ENCODE measurements around the gene SKI. TPM values are rescaled to one million over a fixed set of nuclear protein-coding genes. Genes with fewer than 3 reads are reported as not detected.

Gene SKI
- total RNA-seq, 2 donors from 2014 or later, result 31.0 to 36.1 TPM

- Histone ChIP-seq H3K36me3 (no peaks in the 10 kb centered on the region), H3K4me3 (no peak overlapping the region), H3K9ac (ENCODE audit: low read depth in 2 of 2, low read length in 2 of 2) (no peak overlapping the region), H3K27me3 (peaks cover 14% of the 10 kb centered on the region), H3K27ac (no peak overlapping the region), H3K9me3 (no peaks in the 10 kb centered on the region), H3K4me1 (no peaks in the 10 kb centered on the region)
- no peak for DNase-seq
- TF ChIP-seq CTCF (IDR thresholded peaks at IDR 0.05), result no peak
- intact Hi-C loops (cut with DNase I), result loop anchor here (5.0 kb wide), 1 partner anchor 85 kb away; no protein-coding TSS in a partner anchor
Measured at GRCh38 chr1:2317230-2318065, 89.3 kb downstream of the SKI start.

GRCh38 chr1:2318314-2319278 is 90.5 kb downstream of the SKI start:
- Histone ChIP-seq H3K36me3 (no peaks in the 10 kb centered on the region), H3K4me3 (no peak overlapping the region), H3K27me3 (peaks cover 16% of the 10 kb centered on the region), H3K9ac (ENCODE audit: low read depth in 2 of 2, low read length in 2 of 2) (no peak overlapping the region), H3K9me3 (no peaks in the 10 kb centered on the region), H3K27ac (no peak overlapping the region), H3K4me1 (no peaks in the 10 kb centered on the region)
- intact Hi-C loops (cut with DNase I), result loop anchor here (5.0 kb wide), 1 partner anchor 86 kb away; no protein-coding TSS in a partner anchor
- DNase-seq, result no peak
- TF ChIP-seq CTCF (IDR thresholded peaks at IDR 0.05), result no peak

GRCh38 chr1:2319291-2319690 is 91.2 kb downstream of the SKI start:
- no peak for DNase-seq
- Histone ChIP-seq H3K36me3 (no peaks in the 10 kb centered on the region), H3K27ac (no peak overlapping the region), H3K9me3 (no peaks in the 10 kb centered on the region), H3K4me3 (no peak overlapping the region), H3K9ac (ENCODE audit: low read depth in 2 of 2, low read length in 2 of 2) (no peak overlapping the region), H3K27me3 (peaks cover 16% of the 10 kb centered on the region), H3K4me1 (no peaks in the 10 kb centered on the region)
- TF ChIP-seq CTCF (IDR thresholded peaks at IDR 0.05), result no peak
- intact Hi-C loops (cut with DNase I), result loop anchor here (5.0 kb wide), 1 partner anchor 87 kb away; no protein-coding TSS in a partner anchor

- H3K9ac ChIP-seq (ENCODE audit: low read depth in 2 of 2, low read length in 2 of 2), result no peak overlapping the region
- H3K36me3 ChIP-seq, result no peaks in the 10 kb centered on the region
- intact Hi-C loops (cut with DNase I), result no loop called here
- H3K27ac ChIP-seq, result no peak overlapping the region
- no peak overlapping the region for H3K4me3 ChIP-seq
- no peak for TF ChIP-seq CTCF (IDR thresholded peaks at IDR 0.05)
- no peak for DNase-seq
- no peaks in the 10 kb centered on the region for H3K4me1 ChIP-seq
- H3K9me3 ChIP-seq, result no peaks in the 10 kb centered on the region
- H3K27me3 ChIP-seq, result peaks cover 12% of the 10 kb centered on the region
Measured at GRCh38 chr1:2320006-2320405, 91.9 kb downstream of the SKI start.
